AG09319 (cell line): ENCODE data around the gene TSSC4.

ENCODE experiments used
- DNase-seq: peaks from one replicate; pipeline ENCODE4 v3.0.0-alpha.2; 2010; ENCODE audit warnings: low read depth; ENCODE audit errors: extremely low read depth
- TF ChIP-seq, protein P1 (sequence below): IDR thresholded peaks from 2 replicates; pipeline ENCODE4 v1.5.1; 2011; ENCODE audit warnings: low read depth, mild to moderate bottlenecking, inconsistent platforms, low read length, moderate library complexity

Gene TSSC4

DNA sequence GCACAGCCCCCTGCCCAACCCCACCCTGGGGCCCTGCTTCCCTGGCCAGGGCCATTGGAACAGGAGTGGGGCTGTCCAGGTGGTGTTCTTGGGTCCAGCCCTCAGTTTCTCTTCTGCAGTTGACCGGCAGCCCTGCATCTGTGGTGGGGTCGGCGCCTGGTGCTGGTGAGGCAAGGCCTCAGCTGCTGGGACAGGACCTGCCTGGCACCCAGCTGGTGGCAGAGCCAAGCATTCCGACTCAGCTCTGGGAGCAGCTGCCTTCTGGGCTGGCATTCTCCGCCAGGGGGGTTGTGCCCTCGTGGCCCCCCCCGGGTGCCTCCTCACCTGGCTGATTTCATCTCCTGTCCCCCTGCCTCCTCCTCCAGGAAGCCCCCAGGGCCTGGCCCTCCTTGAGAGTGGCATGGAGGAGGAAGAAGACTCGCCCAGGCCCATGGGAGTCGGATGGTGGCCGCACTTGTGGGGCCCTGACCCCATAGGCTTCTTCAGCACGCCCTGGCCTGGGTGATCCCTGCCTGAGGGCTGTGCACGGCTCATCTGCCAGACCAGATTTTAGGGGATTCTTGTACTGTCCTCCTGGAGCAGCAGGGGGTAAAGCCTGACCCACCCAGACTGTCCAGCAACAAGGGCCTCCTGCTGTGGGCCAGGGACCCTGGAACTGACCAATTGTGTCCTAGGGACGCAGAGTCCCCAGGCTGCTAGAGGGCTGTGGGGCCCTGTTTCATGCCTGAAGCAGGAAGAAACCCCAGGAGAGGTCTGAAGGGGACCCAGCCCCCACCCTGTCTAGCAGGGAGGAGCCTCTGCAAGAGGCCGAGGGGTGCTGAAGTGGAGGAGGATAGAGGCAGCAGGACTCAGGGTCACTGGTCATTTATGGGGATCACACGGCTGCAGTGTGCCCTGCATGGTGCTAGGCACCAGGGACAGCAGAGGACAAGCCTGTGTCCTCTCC, 11.8 kb upstream of the TSSC4 start:
- DNase-seq = no peak
- TF ChIP-seq, protein P1, sequence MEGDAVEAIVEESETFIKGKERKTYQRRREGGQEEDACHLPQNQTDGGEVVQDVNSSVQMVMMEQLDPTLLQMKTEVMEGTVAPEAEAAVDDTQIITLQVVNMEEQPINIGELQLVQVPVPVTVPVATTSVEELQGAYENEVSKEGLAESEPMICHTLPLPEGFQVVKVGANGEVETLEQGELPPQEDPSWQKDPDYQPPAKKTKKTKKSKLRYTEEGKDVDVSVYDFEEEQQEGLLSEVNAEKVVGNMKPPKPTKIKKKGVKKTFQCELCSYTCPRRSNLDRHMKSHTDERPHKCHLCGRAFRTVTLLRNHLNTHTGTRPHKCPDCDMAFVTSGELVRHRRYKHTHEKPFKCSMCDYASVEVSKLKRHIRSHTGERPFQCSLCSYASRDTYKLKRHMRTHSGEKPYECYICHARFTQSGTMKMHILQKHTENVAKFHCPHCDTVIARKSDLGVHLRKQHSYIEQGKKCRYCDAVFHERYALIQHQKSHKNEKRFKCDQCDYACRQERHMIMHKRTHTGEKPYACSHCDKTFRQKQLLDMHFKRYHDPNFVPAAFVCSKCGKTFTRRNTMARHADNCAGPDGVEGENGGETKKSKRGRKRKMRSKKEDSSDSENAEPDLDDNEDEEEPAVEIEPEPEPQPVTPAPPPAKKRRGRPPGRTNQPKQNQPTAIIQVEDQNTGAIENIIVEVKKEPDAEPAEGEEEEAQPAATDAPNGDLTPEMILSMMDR = no peak

DNA sequence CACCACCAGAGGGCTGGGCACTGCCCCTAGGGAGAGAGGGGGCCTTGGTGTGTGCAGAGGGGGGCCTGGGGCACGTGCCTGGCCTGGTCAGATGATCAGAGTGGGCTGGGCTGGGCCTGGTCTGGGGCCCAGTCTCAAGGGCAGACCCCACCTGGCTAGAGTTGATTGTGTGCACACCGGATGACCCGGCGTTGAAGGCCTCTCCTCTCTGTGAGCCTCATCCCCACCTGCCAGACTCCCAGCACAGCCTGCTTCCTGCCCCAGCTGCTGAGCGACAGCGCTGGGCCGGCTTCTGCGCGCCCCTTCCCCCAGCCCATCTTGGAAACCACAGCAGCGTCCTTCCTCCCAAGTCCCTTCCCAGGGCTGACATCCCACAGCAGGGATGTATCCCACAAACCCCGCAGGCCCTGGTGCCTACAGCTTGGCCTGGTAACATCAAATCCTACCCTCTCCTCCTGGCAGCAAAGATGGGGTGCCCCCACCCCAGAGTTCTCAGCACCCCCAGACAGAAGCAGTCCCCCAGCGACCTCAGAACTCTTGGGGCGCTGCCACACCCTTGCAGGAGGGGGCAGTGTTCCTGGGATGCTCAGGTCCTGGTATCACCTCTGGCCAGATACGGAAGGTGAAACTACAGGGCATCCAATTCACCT, 11.0 kb upstream of the TSSC4 start:
- DNase-seq = no peak

DNA sequence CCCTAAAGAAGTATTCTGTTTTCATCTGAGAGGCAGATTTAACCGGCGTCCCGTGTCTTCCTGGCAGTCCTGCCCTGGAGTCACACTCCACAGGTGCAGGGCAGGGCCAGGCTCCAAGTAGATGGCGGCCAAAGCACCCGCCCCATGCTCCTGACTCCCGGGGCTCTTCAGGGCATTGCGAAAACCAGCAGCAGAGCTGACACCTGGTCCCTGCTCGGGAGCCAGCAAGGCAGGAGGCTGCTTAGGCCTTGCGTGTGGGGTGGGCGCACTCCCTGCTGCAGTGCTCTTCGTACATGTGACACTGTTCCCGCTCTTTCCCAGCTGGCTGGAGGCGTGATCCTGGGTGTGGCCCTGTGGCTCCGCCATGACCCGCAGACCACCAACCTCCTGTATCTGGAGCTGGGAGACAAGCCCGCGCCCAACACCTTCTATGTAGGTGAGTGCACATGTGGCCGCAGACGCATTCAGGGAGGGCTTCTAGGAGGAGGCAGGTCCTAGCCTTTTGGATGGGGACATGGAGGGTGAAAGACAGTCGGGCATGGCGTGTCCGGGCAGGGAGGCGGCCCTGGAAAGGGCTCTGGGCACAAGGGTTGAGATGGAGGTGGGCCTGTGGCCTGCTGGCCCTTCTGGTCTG, 10.3 kb upstream of the TSSC4 start:
- TF ChIP-seq, protein P1 = no peak

More for the DNA sequence above, 11.0 kb upstream of the TSSC4 start:
- TF ChIP-seq, protein P1 = no peak

DNA sequence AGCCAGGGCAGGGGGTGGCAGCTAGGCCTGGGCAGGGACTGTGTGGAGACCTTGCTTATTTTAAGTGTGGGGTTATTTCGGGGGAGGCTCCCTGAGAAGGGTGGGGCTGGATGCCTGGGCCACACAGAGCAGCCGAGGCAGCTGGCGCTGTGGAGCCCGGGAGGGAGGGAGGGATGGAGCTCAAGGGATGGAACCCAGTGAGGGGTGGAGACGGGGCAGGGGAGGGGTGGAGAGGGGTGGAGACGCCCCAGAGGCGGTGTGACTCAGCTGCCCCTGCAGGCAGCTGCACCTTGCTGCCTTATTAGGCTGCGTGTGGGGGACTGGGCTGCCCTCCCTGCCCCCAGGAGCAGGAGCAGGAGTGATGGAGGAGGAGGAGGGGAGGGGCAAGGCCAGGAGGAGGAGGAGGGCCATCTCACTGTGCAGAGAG, 9.8 kb upstream of the TSSC4 start:
- DNase-seq = peak; percentile 46
- TF ChIP-seq, protein P1 = no peak; the same call in none of the 2 replicates

More for the DNA sequence above, 10.3 kb upstream of the TSSC4 start:
- DNase-seq = no peak

DNA sequence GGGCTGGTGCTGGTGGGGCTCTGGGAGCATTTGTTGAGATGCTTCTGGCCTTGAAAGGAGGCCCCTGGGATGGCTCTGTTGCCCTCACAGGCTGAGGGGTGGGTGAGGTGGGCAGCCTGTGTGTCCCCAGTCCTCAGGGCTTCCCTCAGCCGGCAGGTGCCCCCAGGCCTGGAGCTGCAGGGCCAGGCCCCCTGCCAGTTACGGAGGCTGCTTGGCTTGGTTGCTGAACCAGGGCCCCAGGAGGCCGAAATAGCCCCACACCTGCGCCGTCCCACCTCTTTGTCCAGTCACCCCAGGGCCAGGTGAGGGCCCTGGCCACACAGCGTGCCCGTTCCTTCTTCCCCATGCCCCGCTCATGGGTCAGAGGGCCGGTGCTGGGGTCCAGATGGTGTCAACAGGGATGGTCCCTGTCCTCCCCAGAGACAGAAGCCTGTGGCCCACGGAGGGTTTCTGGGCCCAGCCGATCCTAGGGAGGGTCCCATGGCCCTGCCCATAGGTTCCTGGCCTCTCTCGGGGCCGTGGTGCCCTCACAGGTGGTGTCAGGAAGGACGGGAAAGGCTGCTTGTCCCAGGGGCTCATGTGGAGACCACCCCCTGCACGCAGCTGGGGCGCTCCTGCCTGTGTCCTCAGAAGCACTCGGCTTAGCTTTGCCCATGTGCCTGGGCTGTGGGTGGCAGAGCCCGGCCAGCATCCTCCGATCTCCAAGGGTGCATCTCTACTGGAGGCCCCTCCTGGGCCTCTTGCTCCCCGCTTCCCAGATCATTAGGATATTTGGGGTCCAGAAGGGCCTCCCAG, 9.2 kb upstream of the TSSC4 start:
- TF ChIP-seq, protein P1 = no peak
- DNase-seq = no peak

DNA sequence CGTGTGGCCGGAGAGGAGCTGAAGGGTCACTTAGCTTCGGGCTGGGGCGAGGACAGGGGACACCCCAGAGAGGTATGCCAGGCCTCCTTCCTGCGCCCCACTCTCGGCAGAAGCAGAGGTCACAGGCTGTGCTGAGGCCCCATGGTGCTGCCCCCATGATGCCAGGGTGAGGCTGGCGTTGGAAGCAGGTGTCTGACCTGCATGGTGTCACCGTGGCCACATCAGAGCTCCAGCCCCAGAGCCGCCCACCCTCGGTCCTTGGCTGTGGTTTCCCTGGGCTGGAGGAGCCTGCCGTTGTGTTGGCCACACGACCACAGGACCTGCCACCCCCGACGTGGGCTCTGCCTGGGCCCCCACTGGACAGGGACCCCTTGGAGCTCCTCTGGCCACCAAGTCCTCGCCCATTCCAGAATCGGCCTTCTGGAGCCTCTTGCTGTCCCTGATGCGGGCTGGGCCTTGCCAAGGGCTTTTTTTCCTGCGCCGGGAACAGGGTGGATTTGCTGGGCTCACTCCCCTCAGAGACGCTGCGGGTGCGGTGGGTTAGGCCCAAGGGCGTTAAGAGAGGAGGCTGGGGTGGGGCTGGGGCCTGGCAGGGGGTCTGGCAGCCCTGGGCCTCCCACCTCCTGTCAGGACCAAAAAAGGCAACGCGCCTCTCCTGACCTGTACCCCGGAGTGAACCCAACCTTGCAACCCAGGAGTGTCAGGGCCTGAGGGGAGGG, 8.2 kb upstream of the TSSC4 start:
- TF ChIP-seq, protein P1 = no peak
- no peak for DNase-seq
